ENCODE results near the gene STXBP1.

Gene STXBP1

DNA sequence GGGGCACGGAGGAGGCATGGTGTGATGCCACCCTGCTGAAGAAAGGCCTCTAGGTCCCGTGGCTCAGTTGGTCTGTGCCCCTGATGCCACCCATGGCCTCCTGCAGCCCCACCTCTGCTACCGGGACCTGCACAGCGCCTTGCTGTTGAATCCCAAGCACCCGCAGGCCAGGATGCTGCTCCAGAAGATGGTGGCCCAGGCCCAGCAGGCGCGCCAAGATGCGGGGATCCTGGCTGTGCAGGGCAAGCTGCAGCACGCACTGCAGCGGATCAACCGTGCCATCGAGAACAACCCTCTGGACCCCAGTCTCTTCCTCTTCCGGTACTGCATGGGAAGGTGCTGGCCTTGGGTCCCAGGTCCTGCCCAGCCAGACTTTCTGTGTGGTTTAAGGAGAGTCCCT lies 110.9 kb downstream of the STXBP1 start:
- no peak overlapping the region for H3K4me3 ChIP-seq (ENCODE audit: control insufficient read depth, low read depth, low read length)
- TF ChIP-seq, protein P1, sequence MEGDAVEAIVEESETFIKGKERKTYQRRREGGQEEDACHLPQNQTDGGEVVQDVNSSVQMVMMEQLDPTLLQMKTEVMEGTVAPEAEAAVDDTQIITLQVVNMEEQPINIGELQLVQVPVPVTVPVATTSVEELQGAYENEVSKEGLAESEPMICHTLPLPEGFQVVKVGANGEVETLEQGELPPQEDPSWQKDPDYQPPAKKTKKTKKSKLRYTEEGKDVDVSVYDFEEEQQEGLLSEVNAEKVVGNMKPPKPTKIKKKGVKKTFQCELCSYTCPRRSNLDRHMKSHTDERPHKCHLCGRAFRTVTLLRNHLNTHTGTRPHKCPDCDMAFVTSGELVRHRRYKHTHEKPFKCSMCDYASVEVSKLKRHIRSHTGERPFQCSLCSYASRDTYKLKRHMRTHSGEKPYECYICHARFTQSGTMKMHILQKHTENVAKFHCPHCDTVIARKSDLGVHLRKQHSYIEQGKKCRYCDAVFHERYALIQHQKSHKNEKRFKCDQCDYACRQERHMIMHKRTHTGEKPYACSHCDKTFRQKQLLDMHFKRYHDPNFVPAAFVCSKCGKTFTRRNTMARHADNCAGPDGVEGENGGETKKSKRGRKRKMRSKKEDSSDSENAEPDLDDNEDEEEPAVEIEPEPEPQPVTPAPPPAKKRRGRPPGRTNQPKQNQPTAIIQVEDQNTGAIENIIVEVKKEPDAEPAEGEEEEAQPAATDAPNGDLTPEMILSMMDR (conservative IDR thresholded peaks at IDR 0.05; ENCODE audit: control insufficient read depth, insufficient read depth, low read depth, low read length): no peak
- no peak for DNase-seq (ENCODE audit: low read depth)

DNA sequence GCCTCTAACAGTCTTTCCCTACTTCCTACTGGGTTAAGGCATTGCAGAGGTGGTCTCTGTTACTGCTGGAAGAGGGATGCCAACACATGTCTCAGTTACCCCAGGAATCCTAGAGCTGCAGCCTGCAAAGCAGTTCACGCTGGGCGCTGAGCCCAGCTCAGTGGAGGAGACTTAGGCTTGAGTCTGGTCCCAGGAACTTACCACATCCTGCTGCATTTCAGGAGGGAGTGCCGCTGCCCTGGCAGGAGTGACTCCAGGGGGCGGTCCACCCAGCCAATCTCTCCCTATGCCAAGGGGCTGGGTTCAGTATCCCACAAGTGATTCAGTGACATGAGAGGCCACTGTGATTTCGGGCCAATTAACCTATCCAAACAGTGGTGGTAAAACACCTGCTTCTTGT lies 111.4 kb downstream of the STXBP1 start:
- H3K4me3 ChIP-seq (ENCODE audit: control insufficient read depth, low read depth, low read length): no peak overlapping the region
- DNase-seq (ENCODE audit: low read depth): peak; percentile 69
- TF ChIP-seq, protein P1 (conservative IDR thresholded peaks at IDR 0.05; ENCODE audit: control insufficient read depth, insufficient read depth, low read depth, low read length): no peak

DNA sequence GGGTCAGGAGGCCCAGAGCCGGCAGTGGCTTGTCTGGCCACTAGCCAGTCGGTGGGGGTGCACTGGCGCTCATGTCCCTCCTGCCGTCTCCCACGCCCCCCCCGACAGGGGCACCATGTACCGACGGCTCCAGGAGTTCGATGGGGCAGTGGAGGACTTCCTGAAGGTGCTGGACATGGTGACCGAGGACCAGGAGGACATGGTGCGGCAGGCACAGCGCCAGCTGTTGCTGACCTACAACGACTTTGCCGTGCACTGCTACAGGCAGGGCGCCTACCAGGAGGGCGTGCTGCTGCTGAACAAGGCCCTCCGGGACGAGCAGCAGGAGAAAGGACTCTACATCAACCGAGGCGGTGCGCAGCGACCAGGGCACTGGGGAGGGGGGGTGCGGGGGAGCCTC lies 111.9 kb downstream of the STXBP1 start:
- no peak overlapping the region for H3K4me3 ChIP-seq (ENCODE audit: control insufficient read depth, low read depth, low read length)
- TF ChIP-seq, protein P1 (conservative IDR thresholded peaks at IDR 0.05; ENCODE audit: control insufficient read depth, insufficient read depth, low read depth, low read length): no peak
- DNase-seq (ENCODE audit: low read depth): no peak

DNA sequence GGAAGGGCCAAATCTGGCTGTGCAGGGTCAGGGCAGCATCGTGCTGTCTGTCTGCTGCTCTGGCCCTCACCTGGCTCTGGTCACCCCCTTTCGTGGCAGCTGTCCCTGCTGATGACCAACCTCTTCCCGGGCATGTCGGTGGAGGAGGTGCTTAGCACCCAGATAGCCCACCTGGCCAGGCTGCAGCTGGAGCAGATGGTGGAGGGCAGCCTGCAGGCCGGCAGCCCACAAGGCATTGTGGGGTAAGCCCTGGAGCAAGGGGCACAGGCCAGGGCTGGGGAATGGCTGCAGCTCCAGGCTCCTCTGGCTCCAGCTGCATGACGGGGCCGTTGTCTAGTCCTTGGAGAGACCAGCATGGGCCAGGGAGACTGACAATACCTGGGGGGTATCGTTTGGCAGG lies 114.8 kb downstream of the STXBP1 start:
- H3K4me3 ChIP-seq (ENCODE audit: control insufficient read depth, low read depth, low read length): no peak overlapping the region
- no peak for DNase-seq (ENCODE audit: low read depth)
- TF ChIP-seq, protein P1 (conservative IDR thresholded peaks at IDR 0.05; ENCODE audit: control insufficient read depth, insufficient read depth, low read depth, low read length): no peak

DNA sequence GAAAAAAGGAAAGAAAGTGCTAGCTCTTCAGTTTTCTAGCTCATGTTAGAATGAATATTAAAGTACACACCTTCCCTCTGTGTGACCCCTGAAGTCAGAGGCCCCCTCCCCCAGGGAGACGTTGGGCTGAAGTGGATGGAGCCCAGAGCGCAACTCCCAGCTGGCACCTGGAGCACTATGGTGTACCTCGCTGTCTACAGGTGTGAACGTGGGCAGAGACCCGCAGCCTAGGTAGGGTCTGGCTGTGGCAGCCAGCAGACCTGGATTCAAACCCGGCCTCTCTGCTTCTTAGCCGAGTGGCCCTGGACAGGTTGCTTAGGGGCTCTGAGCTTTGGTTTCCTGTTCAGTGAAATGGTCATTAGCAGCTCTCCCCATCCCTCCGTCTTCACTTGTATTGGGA lies 116.7 kb downstream of the STXBP1 start:
- no peak overlapping the region for H3K4me3 ChIP-seq (ENCODE audit: control insufficient read depth, low read depth, low read length)
- TF ChIP-seq, protein P1 (conservative IDR thresholded peaks at IDR 0.05; ENCODE audit: control insufficient read depth, insufficient read depth, low read depth, low read length): no peak
- DNase-seq (ENCODE audit: low read depth): no peak

DNA sequence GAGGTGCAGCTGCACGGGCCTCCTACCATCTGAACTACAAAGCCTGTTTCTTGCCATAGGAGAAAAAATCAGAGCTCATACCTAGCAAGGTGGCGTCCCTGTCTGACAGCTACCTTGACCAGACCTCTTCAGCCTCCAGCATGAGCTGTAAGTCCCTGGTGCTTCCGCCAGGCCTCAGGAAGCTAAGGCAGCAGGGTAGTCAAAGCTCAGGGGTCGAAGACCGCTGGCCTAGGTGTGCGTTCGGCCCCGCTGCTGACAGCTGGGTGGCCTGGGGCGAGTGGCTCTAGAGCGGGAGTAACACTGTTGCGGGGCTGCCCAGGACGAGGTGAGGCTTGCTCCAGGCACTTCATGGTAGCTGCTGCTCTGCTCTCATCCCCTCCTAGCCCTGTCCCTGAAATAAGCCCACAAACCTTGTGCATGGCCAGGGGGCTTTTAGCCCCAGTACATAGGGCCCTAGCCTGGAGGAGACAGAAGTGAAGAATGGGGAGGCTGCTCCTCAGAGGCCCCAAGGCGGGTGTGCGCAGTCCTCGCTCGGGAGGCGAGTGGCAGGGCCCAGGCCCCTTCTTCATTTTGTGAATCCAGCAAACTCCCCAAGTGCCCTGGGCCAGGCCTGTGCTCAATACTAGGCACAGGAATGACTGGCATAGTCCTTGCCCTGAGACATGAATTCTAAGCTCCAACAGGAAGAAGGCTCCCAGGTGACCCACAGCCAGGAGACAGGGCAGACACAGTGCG lies 117.6 kb downstream of the STXBP1 start:
- no peak overlapping the region for H3K4me3 ChIP-seq (ENCODE audit: control insufficient read depth, low read depth, low read length)
- DNase-seq (ENCODE audit: low read depth): no peak
- TF ChIP-seq, protein P1 (conservative IDR thresholded peaks at IDR 0.05; ENCODE audit: control insufficient read depth, insufficient read depth, low read depth, low read length): no peak
